PC-3 (cell line): ENCODE results near the gene ASTN2. TPM values are rescaled to one million over a fixed set of nuclear protein-coding genes. Genes with fewer than 3 reads are reported as not detected.
"Not testable (repeated sequence)": the region's sequence is repeated elsewhere in the genome, so short reads cannot be mapped to it uniquely, and the experiment has no call there.

Source experiments
- ATAC-seq: fragments of 200-7000 bp; cut with Tn5 transposase; 2 replicates; pipeline ENCODE4 v1.9.1; 2020; ENCODE audit warnings: mild to moderate bottlenecking, moderate library complexity
- BruUV-seq: library from RNA; stranded (reverse); fragments of 400-500 nt; replicated peaks from 2 replicates; lab custom pipeline; 2021; lab: Mats Ljungman, UMichigan
- CTCF ChIA-PET: fragments of 300-600 bp; sonication (Branson Sonifier 250); formaldehyde crosslinking; loops from one replicate; lab custom pipeline; 2022; ENCODE audit warnings: antibody characterized with exemption; lab: Charles Lee
- POLR2A ChIA-PET: fragments of 300-600 bp; sonication (Branson Sonifier 250); formaldehyde crosslinking; loops from one replicate; lab custom pipeline; 2022; ENCODE audit warnings: antibody characterized with exemption; ENCODE audit not compliant: unreplicated experiment; lab: Charles Lee
- DNase-seq: peaks from one replicate; pipeline ENCODE4 v3.0.0-alpha.2; 2015
- H2AFZ ChIP-seq: fragments of 300-600 bp; sonication (generic); 2 replicates; pipeline ENCODE4 v1.6.0; 2016; ENCODE audit warnings: antibody characterized with exemption, low read length
- H3F3A ChIP-seq: fragments of 300-600 bp; sonication (generic); one replicate; pipeline ENCODE4 v1.6.0; 2017; ENCODE audit warnings: antibody characterized with exemption, low read length, control low read depth, mild to moderate bottlenecking; ENCODE audit not compliant: unreplicated experiment
- H3K27ac ChIP-seq: fragments of 300-600 bp; sonication (generic); 2 replicates; pipeline ENCODE4 v1.5.1; 2016; ENCODE audit warnings: mild to moderate bottlenecking, low read length
- H3K27me3 ChIP-seq: fragments of 300-600 bp; sonication (generic); 2 replicates; pipeline ENCODE4 v1.6.1; 2016; ENCODE audit warnings: low read length, mixed read lengths
- H3K36me3 ChIP-seq: fragments of 300-600 bp; sonication (generic); 2 replicates; pipeline ENCODE4 v1.6.1; 2016; ENCODE audit warnings: low read depth, mixed run types, low read length, mixed read lengths
- H3K4me1 ChIP-seq: fragments of 300-600 bp; sonication (generic); 2 replicates; pipeline ENCODE4 v1.5.1; 2016; ENCODE audit warnings: low read length; ENCODE audit not compliant: insufficient read depth
- H3K4me2 ChIP-seq: fragments of 300-600 bp; sonication (generic); 2 replicates; pipeline ENCODE4 v1.6.0; 2016; ENCODE audit warnings: low read length
- H3K4me3 ChIP-seq: fragments of 300-600 bp; sonication (generic); 2 replicates; pipeline ENCODE4 v1.5.1; 2016; ENCODE audit warnings: mild to moderate bottlenecking, low read length, mixed read lengths
- H3K79me2 ChIP-seq: fragments of 300-600 bp; sonication (generic); 2 replicates; pipeline ENCODE4 v1.6.1; 2017; ENCODE audit warnings: low read length, mixed read lengths
- H3K9ac ChIP-seq: fragments of 300-600 bp; sonication (generic); 2 replicates; pipeline ENCODE4 v1.6.0; 2016; ENCODE audit warnings: mild to moderate bottlenecking, low read length
- H3K9me2 ChIP-seq: fragments of 300-600 bp; sonication (generic); replicated peaks from 2 replicates; pipeline ENCODE4 v1.6.1; 2016; ENCODE audit warnings: mixed run types, low read length, mixed read lengths
- H3K9me3 ChIP-seq: fragments of 300-600 bp; sonication (generic); 2 replicates; pipeline ENCODE4 v1.6.1; 2016; ENCODE audit warnings: low read length, mixed read lengths
- H4K20me1 ChIP-seq: fragments of 300-600 bp; sonication (generic); 2 replicates; pipeline ENCODE4 v1.6.1; 2016; ENCODE audit warnings: low read length, mixed read lengths
- EZH2 ChIP-seq: fragments of 300-600 bp; sonication (generic); IDR thresholded peaks from one replicate; pipeline ENCODE4 v1.6.1; 2017; ENCODE audit warnings: antibody characterized with exemption, mild to moderate bottlenecking, low read length; ENCODE audit not compliant: unreplicated experiment
- EZH2phosphoT487 ChIP-seq: fragments of 300-600 bp; sonication (generic); IDR thresholded peaks from 2 replicates; pipeline ENCODE4 v1.6.1; 2018; ENCODE audit warnings: mild to moderate bottlenecking, antibody characterized with exemption, low read length, borderline replicate concordance
- intact Hi-C: fragments of 100-400 bp; cut with micrococcal nuclease; formaldehyde crosslinking; loops from 2 replicates; pipeline ENCODE4 v1.9.0; 2023
- total RNA-seq: library from RNA; depleted of rRNA; stranded (reverse); fragments of >200 nt; gene quantifications from 2 replicates; pipeline ENCODE4 v1.2.3, GENCODE V29; 2014
- TF ChIP-seq, protein P1 (sequence below): fragments of 300-600 bp; sonication (generic); conservative IDR thresholded peaks from 2 replicates; pipeline ENCODE4 v1.5.1; 2017; ENCODE audit warnings: antibody characterized with exemption, low read depth, mild to moderate bottlenecking, low read length

Gene ASTN2
- total RNA-seq, 1 experiment from 2014 or later = 3.5 TPM

DNA sequence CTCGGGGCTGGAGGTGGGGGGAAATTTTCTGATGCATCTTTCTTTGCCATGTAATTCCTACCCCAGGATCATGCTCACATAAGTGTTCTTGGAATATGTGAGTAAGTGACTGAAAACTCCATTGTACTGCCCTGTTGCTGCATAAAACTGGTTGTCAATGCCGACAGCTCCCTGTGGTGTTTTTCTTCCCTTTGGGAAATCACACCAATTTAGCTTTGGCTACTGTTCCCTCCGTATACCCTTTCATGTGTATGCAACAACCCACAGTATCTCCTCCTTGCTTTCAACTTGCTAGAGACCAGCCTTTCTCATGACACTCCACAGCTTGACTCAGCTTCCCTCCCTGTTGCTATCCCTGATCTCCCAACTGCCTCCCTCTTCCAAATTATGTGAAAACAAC is 487.1 kb downstream of the ASTN2 start:
- ATAC-seq = no peak
- ChIA-PET POLR2A (no interaction called here), CTCF (no interaction called here)
- no TSS peak for BruUV-seq
- Histone ChIP-seq H3K4me3 (no peak overlapping the region), H3K4me2 (no peak overlapping the region), H3K9me3 (no peaks in the 10 kb centered on the region), H3K4me1 (no peaks in the 10 kb centered on the region; the same call in 1 of the 2 replicates), H3K9me2 (no peaks in the 10 kb centered on the region), H3K27me3 (no peaks in the 10 kb centered on the region), H3F3A (no peaks in the 10 kb centered on the region), H2AFZ (no peak overlapping the region), H3K27ac (no peak overlapping the region), H4K20me1 (no peaks in the 10 kb centered on the region), H3K36me3 (no peaks in the 10 kb centered on the region), H3K9ac (no peak overlapping the region), H3K79me2 (no peaks in the 10 kb centered on the region)
- DNase-seq = no peak
- TF ChIP-seq, protein P1, sequence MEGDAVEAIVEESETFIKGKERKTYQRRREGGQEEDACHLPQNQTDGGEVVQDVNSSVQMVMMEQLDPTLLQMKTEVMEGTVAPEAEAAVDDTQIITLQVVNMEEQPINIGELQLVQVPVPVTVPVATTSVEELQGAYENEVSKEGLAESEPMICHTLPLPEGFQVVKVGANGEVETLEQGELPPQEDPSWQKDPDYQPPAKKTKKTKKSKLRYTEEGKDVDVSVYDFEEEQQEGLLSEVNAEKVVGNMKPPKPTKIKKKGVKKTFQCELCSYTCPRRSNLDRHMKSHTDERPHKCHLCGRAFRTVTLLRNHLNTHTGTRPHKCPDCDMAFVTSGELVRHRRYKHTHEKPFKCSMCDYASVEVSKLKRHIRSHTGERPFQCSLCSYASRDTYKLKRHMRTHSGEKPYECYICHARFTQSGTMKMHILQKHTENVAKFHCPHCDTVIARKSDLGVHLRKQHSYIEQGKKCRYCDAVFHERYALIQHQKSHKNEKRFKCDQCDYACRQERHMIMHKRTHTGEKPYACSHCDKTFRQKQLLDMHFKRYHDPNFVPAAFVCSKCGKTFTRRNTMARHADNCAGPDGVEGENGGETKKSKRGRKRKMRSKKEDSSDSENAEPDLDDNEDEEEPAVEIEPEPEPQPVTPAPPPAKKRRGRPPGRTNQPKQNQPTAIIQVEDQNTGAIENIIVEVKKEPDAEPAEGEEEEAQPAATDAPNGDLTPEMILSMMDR = no peak
- no peak for TF ChIP-seq EZH2
- no peak for TF ChIP-seq EZH2phosphoT487
- intact Hi-C loops = no loop called here

DNA sequence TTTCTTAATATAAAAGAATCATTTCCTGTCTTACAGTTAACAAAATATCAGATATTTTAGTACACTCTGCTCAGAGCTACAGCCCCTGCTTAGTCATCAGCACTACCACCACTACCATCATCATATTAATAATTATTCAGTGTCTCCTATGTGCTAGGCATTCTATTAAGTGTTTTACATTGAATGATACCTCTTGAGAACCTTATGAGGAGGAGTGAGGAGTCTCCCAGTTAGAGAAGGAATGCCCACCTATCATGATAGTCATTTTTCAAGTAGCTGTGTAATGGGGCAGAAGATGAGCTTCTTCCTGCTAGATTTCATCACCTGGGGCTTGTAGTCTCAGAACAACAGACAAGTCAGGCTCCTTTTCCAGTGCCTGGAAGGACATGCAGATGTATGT is 489.7 kb downstream of the ASTN2 start:
- intact Hi-C loops = no loop called here
- ChIA-PET POLR2A (no interaction called here), CTCF (no interaction called here)
- Histone ChIP-seq H3K9me3 (no peaks in the 10 kb centered on the region), H3K4me1 (no peaks in the 10 kb centered on the region; the same call in 1 of the 2 replicates), H3K36me3 (no peaks in the 10 kb centered on the region), H3K79me2 (no peaks in the 10 kb centered on the region), H3K27ac (no peak overlapping the region), H3F3A (no peaks in the 10 kb centered on the region), H3K27me3 (no peaks in the 10 kb centered on the region), H3K4me3 (no peak overlapping the region), H3K4me2 (no peak overlapping the region), H3K9ac (no peak overlapping the region), H3K9me2 (no peaks in the 10 kb centered on the region), H4K20me1 (no peaks in the 10 kb centered on the region), H2AFZ (no peak overlapping the region)
- TF ChIP-seq EZH2 (no peak), EZH2phosphoT487 (no peak)
- TF ChIP-seq, protein P1 = no peak
- no TSS peak for BruUV-seq
- DNase-seq (no peak), ATAC-seq (no peak)

DNA sequence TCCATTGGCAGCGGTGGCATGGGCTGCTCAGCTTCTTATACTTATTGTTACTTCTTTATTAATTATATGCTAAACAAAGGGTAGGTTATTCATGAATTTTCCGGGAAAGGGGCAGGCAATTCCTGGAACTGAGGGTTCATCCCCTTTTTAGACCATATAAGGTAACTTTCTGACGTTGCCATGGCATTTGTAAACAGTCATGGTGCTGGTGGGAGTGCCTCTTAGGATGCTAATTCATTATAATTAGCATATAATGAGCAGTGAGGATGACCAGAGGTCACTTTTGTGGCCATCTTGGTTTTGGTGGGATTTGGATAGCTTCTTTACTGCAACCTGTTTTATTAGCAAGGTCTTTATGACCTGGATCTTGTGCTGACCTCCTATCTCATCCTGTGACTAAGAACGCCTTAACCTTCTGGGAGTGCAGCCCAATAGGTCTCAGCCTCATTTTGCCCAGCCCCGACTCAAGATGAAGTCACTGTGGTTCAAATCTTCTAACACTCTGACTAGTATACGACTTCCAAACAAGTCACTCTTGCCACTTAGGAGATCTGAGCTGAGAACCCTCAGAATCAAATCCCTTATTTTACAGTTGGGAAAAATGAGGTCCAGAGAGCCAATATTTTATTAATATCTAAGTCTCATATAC is 490.3 kb downstream of the ASTN2 start:
- Histone ChIP-seq H3K9ac (no peak overlapping the region), H3K4me2 (no peak overlapping the region), H3K4me3 (no peak overlapping the region), H3F3A (no peaks in the 10 kb centered on the region), H3K9me2 (no peaks in the 10 kb centered on the region), H3K4me1 (no peaks in the 10 kb centered on the region; the same call in 1 of the 2 replicates), H3K27me3 (no peaks in the 10 kb centered on the region), H3K9me3 (no peaks in the 10 kb centered on the region), H2AFZ (no peak overlapping the region), H3K27ac (no peak overlapping the region), H3K36me3 (no peaks in the 10 kb centered on the region), H4K20me1 (no peaks in the 10 kb centered on the region), H3K79me2 (no peaks in the 10 kb centered on the region)
- CTCF ChIA-PET = no interaction called here
- intact Hi-C loops = no loop called here
- TF ChIP-seq, protein P1 = no peak
- TF ChIP-seq EZH2phosphoT487 (no peak), EZH2 (no peak)
- POLR2A ChIA-PET = no interaction called here
- DNase-seq = peak; percentile 9
- BruUV-seq = no TSS peak
- ATAC-seq = no peak

DNA sequence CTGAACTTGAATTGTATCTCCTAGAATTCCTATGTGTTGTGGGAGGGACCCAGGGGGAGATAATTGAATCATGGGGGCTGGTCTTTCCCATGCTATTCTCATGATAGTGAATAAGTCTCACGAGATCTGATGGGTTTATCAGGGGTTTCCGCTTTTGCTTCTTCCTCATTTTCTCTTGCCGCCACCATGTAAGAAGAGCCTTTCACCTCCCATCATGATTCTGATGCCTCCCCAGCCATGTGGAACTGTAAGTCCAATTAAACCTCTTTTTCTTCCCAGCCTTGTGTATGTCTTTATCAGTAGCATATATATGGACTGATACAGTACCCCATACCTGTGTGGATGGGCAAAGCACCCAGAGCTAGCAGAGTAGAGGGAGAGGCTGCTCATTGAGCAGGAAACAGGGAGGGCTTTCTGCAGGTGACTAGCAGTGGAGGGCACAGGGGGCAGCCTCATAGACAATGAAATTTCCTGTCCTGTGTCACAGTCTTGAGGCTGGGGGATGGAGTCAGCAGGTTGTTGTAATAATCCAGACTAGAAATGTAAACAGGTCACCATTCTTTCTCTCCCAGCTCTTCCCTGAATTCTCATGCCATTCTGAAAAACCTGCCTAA is 496.9 kb downstream of the ASTN2 start:
- H3K79me2 ChIP-seq, H3K27ac ChIP-seq, H3K9me2 ChIP-seq, H4K20me1 ChIP-seq, H3K4me3 ChIP-seq, DNase-seq, BruUV-seq, intact Hi-C loops, H3K27me3 ChIP-seq, H3K4me1 ChIP-seq, H3K9ac ChIP-seq, POLR2A ChIA-PET, H3F3A ChIP-seq, H3K9me3 ChIP-seq, H3K4me2 ChIP-seq, CTCF ChIA-PET, H2AFZ ChIP-seq, ATAC-seq, H3K36me3 ChIP-seq: not testable (repeated sequence)
